Gastroesophageal sphincter (tissue), 4 donors: Measurements from ENCODE around the gene CCDC33. TPM values are rescaled to one million over a fixed set of nuclear protein-coding genes. Genes with fewer than 3 reads are reported as not detected.

Experiments
- ATAC-seq: fragments of 150-250 bp; one replicate; pipeline ENCODE4 v1.9.1; 2016; ENCODE audit warnings: mild to moderate bottlenecking, moderate library complexity
- H3K27ac ChIP-seq, 4 donors: fragments of 200-600 bp; sonication (generic) in 3 of 4; 1 replicate in 3 of 4; 2 replicates in 1 of 4; pipeline ENCODE4 v1.5.1; 2016 to 2019
- H3K27me3 ChIP-seq: fragments of 200-600 bp; sonication (generic); one replicate; pipeline ENCODE4 v1.5.1; 2019
- H3K36me3 ChIP-seq, 2 donors: fragments of 200-600 bp; sonication (generic); one replicate each; pipeline ENCODE4 v1.5.1; 2019; ENCODE audit warnings: control low read depth in 1 of 2
- H3K4me1 ChIP-seq, 3 donors: fragments of 200-600 bp; sonication (generic); 1 replicate in 2 of 3; 2 replicates in 1 of 3; pipeline ENCODE4 v1.5.1; 2016 to 2019; ENCODE audit warnings: control low read depth in 2 of 3
- H3K4me3 ChIP-seq, 2 donors: fragments of 200-600 bp; sonication (generic); one replicate each; pipeline ENCODE4 v1.5.1; 2019; ENCODE audit warnings: mild to moderate bottlenecking in 1 of 2, moderate library complexity in 1 of 2
- H3K9me3 ChIP-seq, 3 donors: fragments of 200-600 bp; sonication (generic); one replicate each; pipeline ENCODE4 v1.5.1; 2017 to 2019; ENCODE audit warnings: control low read depth in 2 of 3
- CTCF ChIP-seq, 4 experiments: fragments of 200-600 bp in 2 of 4; fragments of 450-650 bp in 2 of 4; sonication (generic) in 1 of 4; IDR thresholded peaks; one replicate each; pipeline ENCODE4 v1.5.1; 2017 to 2019; ENCODE audit warnings: antibody characterized with exemption in 4 of 4, mild to moderate bottlenecking in 2 of 4, moderate library complexity in 2 of 4
- EP300 ChIP-seq: sonication (generic); formaldehyde crosslinking; IDR thresholded peaks from one replicate; pipeline ENCODE4 v1.6.1; 2017; ENCODE audit warnings: antibody characterized with exemption, mild to moderate bottlenecking
- POLR2A ChIP-seq, 2 donors: fragments of 450-650 bp; IDR thresholded peaks; one replicate each; pipeline ENCODE4 v1.6.1; 2017; ENCODE audit warnings: antibody characterized with exemption in 2 of 2, mild to moderate bottlenecking in 2 of 2, moderate library complexity in 1 of 2
- POLR2AphosphoS5 ChIP-seq: sonication (generic); formaldehyde crosslinking; IDR thresholded peaks from one replicate; pipeline ENCODE4 v1.6.1; 2017; ENCODE audit warnings: antibody characterized with exemption
- WGBS, 2 donors: methylation state at CpG; one replicate each; pipeline ENCODE4 v1.1.5; 2018; ENCODE audit warnings: low coverage in 1 of 2; 5-methylcytosine and 5-hydroxymethylcytosine counted together
- total RNA-seq, 4 donors: library from RNA; depleted of rRNA; stranded (reverse); fragments of >200 nt; gene quantifications; one replicate each; pipeline ENCODE4 v1.1.0, GENCODE V29; 2016

The CCDC33 gene
- total RNA-seq, 4 donors from 2014 or later, result not detected

GRCh38 chr15:74199297-74199652 is 36.9 kb upstream of the CCDC33 start:
- Histone ChIP-seq H3K36me3 (no peaks in the 10 kb centered on the region), H3K27me3 (peaks cover 19% of the 10 kb centered on the region), H3K9me3 (no peaks in the 10 kb centered on the region), H3K4me3 (no peak overlapping the region), H3K27ac (no peak overlapping the region), H3K4me1 (peaks cover 0 to 47% (median 10%) of the 10 kb centered on the region in 3 donors)
- ATAC-seq, result no peak
- TF ChIP-seq CTCF (IDR thresholded peaks at IDR 0.05), result no peak
- WGBS, 2 donors, result 100% methylated on average over 4 of the region's 6 CpGs; no CpG with 5 or more reads in 1 of the 2 donors

- Histone ChIP-seq H3K27me3 (peaks cover 19% of the 10 kb centered on the region), H3K4me3 (no peak overlapping the region), H3K36me3 (no peaks in the 10 kb centered on the region), H3K9me3 (no peaks in the 10 kb centered on the region), H3K4me1 (peaks cover 0 to 51% (median 10%) of the 10 kb centered on the region in 3 donors), H3K27ac (peak overlapping the region in 1 of 4 donors; percentile 40)
- 0% methylated on average over 1 of the region's 1 CpG; no CpG with 5 or more reads in 1 of the 2 donors for WGBS, 2 donors
- TF ChIP-seq EP300 (no peak), CTCF (IDR thresholded peaks at IDR 0.05) (no peak), POLR2AphosphoS5 (no peak), POLR2A (IDR thresholded peaks at IDR 0.05) (no peak)
- ATAC-seq, result peak; percentile 56
Measured at GRCh38 chr15:74200412-74200815, 35.7 kb upstream of the CCDC33 start.

GRCh38 chr15:74200871-74201419 is 35.2 kb upstream of the CCDC33 start:
- Histone ChIP-seq H3K27ac (peak overlapping the region in 1 of 4 donors; percentile 40), H3K36me3 (no peaks in the 10 kb centered on the region), H3K27me3 (peaks cover 19% of the 10 kb centered on the region), H3K9me3 (no peaks in the 10 kb centered on the region), H3K4me3 (no peak overlapping the region), H3K4me1 (peaks cover 0 to 48% (median 10%) of the 10 kb centered on the region in 3 donors)
- TF ChIP-seq POLR2A (IDR thresholded peaks at IDR 0.05), result no peak
- TF ChIP-seq EP300, result no peak
- TF ChIP-seq POLR2AphosphoS5, result no peak
- no peak for TF ChIP-seq CTCF (IDR thresholded peaks at IDR 0.05)
- WGBS, 2 donors, result no CpG with 5 or more reads among the region's 8 CpGs
- peak; percentile 35 for ATAC-seq

- 43 to 50% methylated on average over 1 of the region's 7 CpGs for WGBS, 2 donors
- H3K9me3 ChIP-seq, result no peaks in the 10 kb centered on the region
- no peaks in the 10 kb centered on the region for H3K36me3 ChIP-seq
- TF ChIP-seq POLR2AphosphoS5 (no peak), CTCF (IDR thresholded peaks at IDR 0.05) (no peak), EP300 (no peak), POLR2A (IDR thresholded peaks at IDR 0.05) (no peak)
- peaks cover 0 to 50% (median 10%) of the 10 kb centered on the region in 3 donors for H3K4me1 ChIP-seq
- no peak for ATAC-seq
- peak overlapping the region in 1 of 4 donors; percentile 7 for H3K27ac ChIP-seq
- peaks cover 19% of the 10 kb centered on the region for H3K27me3 ChIP-seq
- H3K4me3 ChIP-seq, result no peak overlapping the region
Measured at GRCh38 chr15:74201710-74202420, 34.3 kb upstream of the CCDC33 start.
